NCI-H2196 (cell line): ENCODE results near the gene PINK1.

Source experiments
- DNase-seq: peaks from one replicate; lab custom pipeline; 2025; ENCODE audit not compliant: unreplicated experiment; lab: John Stamatoyannopoulos, UW

PINK1 gene

DNA sequence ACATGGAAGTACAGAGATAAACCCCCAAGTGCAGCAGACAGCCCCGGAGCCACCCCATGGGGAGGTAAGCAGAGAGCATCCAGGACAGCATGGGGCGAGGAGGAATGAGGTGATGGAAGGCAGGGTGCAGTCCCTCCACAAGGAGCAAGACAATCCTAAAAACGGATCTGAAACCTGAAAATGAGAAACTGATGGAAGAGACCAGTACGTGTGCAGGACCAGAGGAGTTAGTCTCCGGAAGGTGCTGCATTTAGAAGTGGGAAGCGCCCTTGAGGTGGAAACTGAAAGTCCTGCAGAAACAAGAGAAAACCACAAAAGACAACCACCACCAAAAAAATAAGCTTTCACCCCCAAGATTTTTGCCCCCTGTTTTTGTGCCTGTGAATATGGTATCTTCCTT, 45.3 kb downstream of the PINK1 start:
- DNase-seq, result no peak

GRCh38 chr1:20680269-20680668, 47.0 kb downstream of the PINK1 start:
- DNase-seq, result no peak

GRCh38 chr1:20681999-20682398, 48.7 kb downstream of the PINK1 start:
- DNase-seq, result no peak

DNA sequence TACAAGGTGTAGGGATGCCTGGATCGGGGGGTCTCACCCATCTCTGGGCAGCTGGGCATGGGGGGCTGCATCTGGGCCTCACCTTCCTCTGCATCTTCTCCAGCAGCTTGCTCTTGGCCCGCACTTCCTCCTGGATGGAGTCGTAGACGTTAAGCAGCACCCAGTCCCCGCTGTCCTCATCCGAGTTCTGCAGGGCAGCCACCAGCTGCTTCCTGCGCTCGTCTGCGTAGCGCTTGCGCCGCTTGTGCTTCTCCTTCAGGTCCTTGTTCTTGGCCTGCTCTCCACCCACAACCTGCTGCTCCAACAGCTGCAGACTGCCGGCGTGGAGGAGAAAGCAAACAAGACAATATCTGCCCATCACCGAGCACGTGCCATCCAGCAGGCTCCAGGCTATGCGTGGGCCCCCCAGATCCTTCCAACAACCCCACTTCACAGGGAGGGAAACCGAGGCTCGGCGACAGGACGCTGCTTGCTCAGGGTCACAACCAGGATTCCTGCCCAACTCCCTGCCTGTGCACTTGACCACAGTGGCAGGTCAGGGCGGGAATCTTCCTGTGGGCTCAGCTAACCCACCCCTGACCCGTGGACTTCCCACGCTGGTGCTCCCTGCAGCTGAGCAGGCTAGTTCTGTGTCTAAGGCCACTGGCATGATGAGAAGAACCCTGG, 49.4 kb downstream of the PINK1 start:
- DNase-seq, result peak; percentile 14

GRCh38 chr1:20683614-20684013, 50.4 kb downstream of the PINK1 start:
- no peak for DNase-seq

DNA sequence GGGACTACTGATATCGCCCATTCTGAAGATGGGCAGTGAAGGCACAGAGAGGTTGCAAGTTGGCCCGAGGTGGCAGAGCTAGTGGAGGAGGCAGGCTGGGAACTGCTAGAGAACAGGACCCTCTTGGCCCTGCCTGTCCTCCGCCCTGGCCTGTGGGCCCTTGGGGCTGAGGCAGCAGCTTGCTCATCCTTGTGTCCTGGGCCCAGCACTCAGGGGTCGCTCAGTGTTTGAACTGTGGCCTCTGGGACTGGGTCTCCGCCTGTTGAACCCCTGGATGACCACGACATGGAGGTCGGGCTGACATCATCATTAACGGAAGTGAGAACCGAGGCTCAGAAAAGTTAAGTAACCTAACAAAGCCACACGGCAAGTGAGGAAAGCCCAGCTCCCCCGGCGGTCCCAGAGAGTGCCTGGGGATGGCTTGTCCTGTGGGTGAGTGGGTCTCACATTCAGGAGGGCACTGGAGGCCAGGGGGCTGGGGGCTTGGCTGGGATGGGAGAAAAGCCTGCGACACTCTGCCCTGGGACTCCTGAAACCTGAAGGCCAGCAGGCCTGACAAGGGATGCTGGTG, 50.9 kb downstream of the PINK1 start:
- DNase-seq, result no peak

GRCh38 chr1:20684651-20685050, 51.4 kb downstream of the PINK1 start:
- DNase-seq, result no peak

DNA sequence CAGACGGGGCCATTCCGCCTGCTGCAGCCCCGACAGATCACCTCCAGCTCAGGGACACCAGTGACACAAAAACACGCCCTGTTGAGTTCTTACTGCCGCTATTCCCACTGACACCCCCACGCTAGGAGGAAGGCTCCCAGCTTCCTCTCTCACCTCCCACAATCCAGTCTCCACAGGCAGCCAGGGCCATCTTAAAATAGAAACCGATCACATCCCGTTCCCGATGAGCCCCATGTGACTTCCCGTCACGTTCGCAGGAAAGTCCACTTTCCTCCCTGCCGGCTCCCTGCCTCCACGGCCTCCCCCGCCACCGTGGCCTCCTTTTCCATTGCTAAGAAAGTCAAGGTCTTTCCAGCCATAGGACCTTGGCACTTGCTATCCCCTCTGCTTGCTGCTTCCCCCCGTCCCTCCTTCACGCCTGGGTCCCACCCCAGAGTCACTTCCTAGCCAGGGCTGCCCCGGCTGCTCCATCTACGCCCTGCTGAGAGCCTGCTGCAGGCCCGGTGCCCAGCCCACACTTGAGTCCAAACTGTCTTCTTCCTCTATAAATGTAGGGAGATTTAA, 51.9 kb downstream of the PINK1 start:
- DNase-seq, result no peak

- DNase-seq, result no peak
Measured at GRCh38 chr1:20685741-20686140, 52.5 kb downstream of the PINK1 start.

DNA sequence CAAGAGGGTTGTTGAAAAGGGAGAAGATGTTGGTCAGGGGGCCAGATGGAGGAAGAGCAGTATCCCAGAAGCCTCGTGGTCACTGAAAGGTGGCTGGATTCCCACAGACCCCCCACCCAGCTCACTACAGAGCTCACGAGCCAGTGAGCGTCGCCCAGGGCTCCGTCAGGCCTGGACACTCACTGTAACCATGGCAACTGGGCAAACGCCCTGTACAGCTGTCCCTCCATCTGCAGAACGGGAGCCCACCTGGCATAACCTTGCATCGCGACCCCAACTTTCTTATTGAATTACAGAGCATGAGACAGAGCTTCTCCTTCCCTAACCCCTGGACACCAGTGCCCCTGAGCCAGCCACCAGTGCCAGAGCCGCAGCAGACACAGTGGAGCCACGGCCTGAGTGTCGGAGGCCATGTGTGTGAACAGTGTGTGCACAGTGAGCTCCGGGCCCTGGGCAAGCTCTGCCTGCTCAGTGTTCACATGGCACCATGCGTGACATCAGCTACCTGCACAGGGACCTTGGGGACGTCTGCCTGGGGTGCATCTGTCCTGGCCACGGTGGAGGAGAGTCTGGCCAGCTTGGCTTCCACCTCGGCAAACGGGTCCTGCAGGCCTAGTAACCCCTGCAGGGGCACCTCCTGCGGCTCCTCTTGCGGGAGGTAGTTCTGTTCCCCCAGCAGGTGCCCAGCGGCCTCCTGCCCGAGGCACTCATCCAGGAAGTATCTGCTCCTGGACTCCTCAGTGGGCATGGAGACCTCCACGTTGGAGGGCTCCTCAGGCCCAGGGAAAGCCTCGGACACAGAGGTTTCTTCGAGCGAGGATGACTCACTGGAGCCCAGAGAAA, 53.8 kb downstream of the PINK1 start:
- no peak for DNase-seq

DNA sequence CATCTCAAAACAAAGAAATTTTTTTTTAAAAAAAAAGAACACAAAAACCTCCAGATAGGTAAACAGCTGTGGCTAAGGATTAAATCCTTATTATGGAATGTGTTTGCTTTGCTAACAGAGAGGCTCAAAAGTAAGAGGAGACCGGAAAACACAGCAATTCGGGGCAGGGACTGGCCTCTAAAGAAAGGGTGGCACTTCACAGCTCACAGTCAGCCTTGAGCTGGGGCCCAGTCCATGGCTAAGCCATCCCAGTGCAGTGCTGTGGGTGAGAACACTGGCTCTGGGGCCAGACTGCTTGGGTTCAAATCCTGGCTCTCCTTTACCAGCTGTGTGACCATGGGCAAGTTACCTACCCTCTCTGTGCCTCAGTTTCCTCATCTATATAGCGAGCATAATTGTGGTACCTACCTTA, 56.4 kb downstream of the PINK1 start:
- DNase-seq, result no peak

DNA sequence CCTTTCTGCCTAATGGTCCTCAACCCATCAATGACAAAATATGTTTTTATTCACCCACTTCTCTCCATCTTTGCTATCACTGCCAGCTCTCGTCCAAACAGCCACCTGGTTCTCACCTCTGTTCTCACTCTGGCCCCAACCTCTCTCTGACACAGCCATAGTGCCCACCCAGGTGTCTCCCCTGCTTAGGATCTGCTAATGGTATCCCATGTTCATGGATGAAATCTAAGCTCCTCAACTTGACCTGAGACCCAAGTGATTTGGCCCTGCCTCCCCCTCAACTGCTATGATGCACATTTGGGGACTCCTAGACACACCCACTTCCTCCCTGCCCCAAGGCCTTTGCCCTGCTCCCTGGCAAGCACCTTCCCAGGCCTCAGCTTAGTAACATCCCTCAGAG, 58.6 kb downstream of the PINK1 start:
- DNase-seq, result no peak

- no peak for DNase-seq
Measured at GRCh38 chr1:20693623-20694022, 60.4 kb downstream of the PINK1 start.

DNA sequence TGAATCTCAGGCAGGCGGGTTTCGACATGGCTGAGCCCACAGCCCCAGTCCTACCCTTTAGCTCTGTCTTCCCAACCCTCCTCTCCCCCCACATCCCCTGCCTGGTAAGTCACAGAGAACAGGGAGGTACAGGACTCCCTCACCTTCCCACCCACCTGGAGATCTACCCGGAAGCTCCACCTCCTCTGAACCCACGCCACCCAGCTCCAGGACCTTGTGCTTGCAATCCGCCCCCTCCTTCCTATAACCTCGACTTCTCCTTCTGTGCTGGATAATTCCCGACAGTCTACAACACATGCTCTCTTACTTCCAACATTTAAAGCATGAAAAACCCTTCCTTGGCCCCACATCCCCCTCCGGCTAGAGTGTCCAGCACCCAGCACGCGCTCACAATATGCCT, 62.3 kb downstream of the PINK1 start:
- DNase-seq, result no peak

DNA sequence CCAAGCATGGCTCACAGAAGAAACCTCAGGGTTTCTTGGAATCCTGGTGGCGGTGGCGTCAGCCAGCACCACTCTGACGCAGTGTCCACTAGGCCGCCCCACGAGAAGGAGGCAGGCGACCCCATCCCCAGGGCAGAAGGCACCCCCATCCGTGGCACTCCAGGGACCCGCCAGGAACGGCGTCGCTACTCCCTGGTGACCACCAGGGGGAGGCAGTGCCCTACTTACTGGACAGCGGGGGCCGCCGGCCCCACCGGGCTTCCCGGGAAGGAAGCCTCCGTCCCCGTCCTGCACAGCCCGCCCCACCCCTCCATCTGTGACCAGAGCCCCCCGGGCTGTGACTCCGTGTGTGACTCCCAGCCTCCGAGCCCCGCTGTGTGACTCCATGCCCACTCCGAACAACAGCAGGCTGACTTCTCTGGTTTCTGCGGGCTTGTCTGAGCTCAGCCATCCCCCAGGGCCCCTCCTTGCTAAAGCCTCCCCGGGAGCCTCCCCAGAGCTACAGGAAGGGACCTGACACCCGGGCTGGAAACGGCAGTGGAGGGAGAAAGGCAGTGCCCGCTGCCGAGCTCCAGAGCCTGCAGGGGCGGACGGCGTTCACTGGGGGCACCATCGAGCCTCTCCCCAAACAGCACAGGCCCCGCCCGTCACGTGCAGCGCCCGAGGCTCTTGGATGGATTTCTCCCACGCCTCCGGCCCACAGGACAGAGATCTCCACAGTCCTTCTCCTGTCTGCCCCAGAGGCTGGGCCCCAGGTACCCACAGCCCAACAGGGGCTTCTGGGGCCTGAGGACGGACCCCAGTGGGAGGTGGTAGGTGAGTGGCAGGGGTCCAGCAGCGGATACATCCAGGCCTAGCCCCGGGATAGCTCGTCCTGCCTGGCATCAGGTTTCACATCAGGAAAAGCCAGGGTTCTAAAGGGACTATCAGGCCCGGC, 63.4 kb downstream of the PINK1 start:
- DNase-seq, result peak; percentile 91

DNA sequence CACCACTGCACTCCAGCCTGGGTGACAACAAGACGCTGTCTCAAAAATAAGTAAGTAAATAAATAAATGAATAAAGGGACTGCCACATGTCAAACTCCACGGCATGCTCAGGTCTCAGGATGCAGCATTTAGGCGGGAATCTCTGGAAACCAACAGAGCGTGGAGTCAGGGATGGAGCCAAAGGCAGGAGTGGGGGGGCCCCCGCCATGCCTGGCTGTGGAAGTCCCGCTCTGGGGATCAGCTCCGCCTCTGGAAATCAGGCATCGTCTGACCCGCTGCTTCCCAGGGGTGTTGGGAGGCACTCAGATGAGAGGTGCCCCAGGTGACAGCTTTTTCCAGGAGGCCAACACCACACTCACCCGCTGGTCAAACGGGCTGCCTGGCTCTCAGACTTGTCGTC, 64.3 kb downstream of the PINK1 start:
- no peak for DNase-seq

- no peak for DNase-seq
Measured at GRCh38 chr1:20698195-20698910, 65.1 kb downstream of the PINK1 start.

DNA sequence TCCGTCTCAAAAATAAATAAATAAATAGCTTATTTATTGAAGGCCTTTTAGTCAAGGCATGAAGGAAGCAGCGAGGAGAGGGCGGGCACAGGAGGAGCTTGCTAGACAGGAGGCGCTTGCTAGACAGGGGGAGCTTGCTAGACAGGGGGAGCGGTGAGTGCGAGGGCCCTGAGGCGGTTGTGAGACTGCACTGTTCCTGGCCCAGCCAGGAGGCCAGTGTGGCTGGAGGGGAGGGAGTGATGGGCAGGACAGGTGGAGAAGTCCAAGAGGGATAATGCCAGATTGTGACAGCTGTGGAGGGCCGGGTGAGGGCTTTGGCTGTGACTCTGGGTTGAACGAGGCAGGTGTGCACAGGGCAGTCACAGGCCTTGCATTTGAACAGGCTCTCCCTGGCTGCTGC, 66.3 kb downstream of the PINK1 start:
- peak; percentile 27 for DNase-seq

DNA sequence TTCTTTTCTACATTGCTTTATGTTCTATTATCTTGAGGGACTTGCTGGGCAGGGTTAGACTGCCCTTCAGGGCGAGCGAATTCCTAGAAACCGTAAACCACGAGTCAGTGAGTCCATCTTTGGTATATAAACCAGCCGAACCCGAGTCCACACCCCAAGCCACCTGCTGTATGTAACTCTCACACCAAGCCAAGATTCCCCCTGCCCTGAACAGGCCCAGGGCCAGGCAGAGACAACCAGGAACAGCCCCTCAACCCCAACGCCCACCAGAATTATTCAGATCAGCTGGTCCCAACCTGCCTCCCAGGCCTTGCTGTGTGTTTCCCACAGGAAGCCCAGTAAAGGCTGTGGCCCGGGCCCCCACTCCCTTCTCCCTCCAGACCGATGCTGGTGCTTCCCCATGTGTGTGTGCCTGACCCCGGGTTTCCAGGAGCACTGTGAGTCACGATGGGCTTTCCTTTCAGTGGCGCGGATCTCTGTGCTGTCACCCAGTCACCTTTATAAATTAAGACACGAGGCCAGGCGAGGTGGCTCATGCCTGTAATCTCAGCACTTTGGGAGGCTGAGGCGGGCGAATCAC, 67.5 kb downstream of the PINK1 start:
- no peak for DNase-seq
